Ureter (tissue), 1 donor: Measurements from ENCODE around the gene P4HA2. TPM values are rescaled to one million over a fixed set of nuclear protein-coding genes. Genes with fewer than 3 reads are reported as not detected.

Experiments
- DNase-seq: peaks from one replicate; pipeline ENCODE4 v3.0.0-alpha.2; 2020; ENCODE audit warnings: low spot score
- total RNA-seq: library from RNA; stranded (reverse); gene quantifications from one replicate; pipeline ENCODE4 v1.2.4, GENCODE V29; 2023
- donor health status: DM: yes; HTN: yes; CAD: no.

P4HA2 gene
- total RNA-seq, 1 donor from 2014 or later, result 39.7 TPM

DNA sequence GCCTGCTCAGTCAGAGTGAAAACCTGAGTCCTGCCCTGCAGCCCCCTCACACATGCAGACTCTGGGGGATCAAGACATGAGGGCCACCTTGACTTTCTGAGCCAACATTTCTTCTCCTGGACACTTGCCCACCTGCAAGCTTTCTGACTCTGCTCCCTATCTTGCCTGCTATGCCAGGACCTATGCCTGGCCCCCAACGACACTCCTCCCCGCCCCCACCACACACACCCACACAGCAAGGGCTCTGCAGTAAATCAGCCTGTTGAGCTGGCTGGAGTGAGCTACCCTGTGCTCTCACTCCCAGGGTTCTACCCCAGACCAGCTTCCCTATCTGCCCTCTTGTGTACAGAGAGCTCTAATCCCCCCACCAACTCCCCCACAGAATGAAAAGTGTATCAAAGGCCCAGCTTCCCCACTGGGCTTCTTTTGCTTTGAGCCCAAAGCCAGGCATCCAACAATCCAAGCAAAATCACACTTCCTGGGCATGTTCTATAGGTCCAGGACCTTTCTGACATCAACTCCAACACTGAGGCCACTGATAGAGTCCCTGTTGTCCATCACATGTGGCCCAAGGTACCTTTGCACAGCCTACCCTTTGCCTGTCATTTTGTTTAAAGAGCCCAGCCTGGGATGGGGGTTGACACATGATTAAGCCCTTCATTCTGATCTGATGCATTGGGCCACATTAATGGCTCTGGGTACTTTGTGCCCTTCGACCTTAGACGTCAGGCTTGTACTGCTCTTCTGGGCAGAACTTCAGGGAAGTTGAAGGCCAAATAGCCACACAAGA is 37.1 kb upstream of the P4HA2 start:
- peak; percentile 44 for DNase-seq

DNA sequence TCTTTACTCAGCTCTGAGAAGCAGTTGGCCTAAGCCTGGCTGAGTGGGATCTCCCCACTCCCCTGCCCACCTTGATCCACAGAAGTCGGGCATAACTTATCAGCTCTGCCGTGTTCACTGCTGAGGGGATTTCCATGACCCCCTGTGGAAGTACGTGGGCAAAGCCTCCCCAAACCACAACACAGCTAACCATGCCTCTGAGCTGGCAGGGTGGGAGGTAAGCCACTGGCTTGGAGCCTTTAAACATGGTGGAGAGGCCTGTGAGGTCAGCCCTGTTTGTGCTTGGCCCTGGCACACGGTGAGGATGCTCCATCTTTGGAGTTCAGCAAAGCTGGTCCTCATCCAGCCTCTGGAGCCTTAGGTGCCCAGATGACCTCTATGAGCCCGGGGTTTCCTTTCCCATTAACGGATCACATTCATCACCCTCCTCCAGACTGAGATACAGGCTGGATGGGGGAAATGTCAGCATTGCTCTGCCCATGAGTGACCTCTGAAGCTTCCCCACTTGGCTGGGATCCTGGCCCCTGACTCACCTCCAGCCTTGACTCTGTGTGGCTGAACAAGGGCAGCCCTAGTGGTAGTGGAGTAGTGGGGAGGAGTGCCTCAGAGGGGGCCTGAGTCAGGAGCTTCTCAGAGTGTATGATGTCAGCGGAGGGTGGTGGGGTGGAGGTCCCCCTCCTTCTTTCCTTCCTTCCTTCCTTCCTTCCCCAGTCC is 36.1 kb upstream of the P4HA2 start:
- DNase-seq, result peak; percentile 64

DNA sequence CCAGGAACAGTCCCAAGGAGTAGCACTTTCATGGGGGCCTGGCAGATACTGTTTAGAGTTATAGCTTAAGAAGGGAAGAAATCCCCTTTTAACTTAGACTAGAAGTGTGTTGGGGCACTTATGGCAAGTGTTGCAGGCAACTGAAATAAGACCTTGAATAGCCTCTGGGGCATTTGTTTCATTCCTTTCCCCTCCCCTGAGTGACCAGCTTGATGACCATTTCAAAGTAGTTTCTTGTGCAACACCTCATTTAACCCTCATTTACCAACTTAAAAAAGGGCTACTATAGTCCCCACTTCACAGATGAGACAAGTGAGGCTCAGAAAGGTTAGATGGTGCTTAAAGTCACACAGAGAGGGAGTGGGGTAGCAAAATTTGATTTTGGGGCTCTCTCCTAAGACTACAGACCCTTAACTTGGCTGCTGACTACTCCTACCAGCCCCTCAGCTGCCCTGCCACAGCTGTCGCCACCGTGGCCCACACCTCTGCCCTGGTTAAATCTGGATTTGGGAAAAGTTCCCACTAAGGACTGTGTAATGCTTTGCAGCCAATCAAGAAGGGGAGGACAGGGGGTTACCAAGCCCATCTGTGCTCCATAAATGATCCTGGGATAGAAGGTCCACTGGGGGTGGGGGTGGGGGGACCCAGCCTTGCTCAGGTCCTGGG is 35.4 kb upstream of the P4HA2 start:
- no peak for DNase-seq

DNA sequence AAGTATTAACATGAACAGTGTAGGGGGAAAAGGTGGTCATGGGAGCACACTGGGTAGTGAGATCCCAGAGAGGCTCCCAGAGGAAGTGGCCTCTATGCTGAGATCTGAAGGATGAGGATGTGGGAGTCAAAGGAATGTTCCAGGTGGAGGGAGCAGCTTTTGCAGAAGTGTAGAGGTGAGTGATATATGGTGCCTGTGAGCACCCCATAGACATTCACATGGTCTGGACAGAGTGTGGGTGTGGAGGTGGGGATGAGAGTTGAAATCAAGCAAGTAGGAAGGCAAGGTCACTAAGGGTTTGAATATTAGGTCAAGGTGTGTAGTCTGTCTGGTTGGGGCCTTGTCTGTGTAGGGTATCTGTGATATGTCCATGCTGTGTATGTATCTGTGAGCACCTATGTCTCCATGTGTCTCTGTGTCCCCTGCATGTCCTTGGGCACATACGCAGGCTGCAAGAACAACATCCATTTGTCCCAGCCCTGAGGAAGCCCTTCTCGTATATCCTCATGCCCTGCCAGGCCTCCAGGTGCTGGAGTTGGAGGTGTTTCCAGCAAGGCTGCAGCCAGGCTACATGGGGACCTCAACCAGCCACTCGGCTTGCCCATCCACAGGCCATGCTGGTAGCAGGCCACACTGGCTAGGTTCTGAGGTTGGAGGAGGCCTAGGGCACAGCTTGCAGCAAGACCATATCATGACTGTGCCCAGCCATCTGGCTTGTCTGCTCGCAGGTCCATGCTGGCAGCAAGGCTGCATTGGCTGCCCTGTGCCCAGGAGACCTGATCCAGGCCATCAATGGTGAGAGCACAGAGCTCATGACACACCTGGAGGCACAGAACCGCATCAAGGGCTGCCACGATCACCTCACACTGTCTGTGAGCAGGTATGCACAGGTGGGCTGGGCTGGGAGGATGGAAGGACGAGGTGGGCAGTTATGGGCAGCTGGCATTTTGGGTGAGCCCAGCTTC is 34.5 kb upstream of the P4HA2 start:
- DNase-seq, result peak; percentile 42

DNA sequence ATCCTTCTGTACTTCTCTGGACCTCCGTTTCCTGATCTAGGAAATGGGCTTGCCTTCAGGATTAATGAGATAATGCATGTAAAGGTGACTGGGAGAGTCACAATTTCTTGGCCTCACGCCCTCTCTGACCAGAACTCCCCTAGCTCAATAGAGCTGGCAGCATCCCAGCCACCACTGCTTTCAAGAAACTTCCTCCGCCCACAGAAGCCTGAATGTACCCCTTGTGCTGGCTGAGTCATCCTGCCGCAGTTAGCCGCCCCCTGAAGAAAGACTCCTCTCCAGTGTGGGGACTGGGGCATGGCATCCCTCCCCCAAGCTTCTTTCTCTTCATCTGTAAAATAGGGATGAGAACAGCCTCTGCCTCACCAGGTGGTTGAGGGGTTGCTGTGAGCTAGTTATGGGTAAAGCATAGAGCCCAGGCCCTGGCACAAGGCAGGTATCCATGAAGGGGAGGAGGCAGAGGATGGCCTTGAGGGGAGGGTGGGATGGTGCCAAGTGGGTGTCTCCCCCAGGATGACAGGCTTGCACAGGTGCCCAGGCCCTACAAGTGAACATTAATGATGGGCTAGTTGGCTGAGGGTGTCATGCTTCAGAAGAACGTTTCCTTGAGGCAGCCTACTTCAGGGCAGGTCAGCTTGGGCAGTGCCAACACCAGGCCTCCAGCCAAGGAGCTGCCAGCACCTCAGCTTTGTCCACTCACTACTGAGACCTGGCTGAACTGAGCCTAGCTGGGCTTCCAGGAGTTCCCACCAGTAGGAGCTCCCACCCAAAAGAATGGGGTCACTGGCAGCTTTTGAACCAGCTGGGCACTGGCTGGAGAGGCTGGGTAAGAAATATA is 33.3 kb upstream of the P4HA2 start:
- DNase-seq, result peak; percentile 59

DNA sequence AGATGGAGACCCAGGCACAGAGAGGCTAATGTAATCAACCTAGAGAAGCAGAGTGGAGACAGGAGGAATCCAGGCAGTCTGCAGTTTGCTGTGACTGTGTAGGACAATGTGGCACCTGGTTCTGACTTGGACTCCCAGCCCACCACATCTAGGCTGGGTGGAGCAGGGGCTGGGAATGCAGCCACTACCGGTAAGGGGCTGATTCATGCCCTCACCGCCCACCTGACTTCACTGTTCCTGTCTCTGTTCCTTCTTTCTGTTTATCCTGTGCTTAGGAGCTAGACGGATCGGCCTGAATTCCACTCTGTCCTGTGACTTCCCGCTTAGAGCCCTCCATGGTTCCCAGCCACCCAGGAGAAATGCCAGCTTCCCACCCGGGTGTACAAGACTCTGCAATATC is 32.4 kb upstream of the P4HA2 start:
- peak; percentile 43 for DNase-seq

DNA sequence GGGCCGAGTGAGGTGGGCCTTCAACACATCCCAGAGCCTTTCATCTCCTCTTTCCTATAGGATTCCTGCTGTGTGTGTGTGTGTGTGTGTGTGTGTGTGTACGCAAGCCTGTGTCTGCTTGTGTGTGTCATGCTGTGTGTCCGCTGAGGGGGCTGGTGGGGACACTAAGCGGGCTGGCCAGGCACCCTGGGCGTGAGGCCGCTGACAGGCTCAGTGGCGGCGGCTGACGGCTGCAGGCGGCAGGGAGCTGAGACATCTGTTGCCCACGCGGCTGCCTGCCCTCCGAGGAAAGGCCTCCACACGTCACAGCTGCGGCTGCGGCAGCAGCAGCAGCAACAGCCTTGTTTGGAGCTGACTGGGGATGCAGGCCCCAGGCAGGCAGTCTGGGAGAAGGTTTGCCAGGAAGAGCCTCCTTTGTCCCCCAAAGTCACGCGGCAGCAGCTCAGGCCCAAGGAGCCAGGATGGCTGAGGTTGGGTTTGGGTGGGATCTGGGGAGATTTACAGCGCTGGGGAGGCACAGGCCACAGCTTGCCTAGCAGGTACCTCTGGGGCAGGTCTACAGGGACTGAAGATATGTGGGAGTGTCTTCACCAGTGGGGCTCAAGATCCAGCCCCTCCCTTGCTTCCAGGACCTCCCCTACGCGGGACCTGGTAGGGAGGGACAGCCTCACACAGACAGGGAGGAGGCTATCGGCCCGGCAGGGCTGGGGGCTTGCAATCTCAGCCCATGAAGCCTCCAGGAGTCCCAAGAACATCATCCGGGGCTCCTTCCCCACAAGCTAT is 31.6 kb upstream of the P4HA2 start:
- peak; percentile 75 for DNase-seq

DNA sequence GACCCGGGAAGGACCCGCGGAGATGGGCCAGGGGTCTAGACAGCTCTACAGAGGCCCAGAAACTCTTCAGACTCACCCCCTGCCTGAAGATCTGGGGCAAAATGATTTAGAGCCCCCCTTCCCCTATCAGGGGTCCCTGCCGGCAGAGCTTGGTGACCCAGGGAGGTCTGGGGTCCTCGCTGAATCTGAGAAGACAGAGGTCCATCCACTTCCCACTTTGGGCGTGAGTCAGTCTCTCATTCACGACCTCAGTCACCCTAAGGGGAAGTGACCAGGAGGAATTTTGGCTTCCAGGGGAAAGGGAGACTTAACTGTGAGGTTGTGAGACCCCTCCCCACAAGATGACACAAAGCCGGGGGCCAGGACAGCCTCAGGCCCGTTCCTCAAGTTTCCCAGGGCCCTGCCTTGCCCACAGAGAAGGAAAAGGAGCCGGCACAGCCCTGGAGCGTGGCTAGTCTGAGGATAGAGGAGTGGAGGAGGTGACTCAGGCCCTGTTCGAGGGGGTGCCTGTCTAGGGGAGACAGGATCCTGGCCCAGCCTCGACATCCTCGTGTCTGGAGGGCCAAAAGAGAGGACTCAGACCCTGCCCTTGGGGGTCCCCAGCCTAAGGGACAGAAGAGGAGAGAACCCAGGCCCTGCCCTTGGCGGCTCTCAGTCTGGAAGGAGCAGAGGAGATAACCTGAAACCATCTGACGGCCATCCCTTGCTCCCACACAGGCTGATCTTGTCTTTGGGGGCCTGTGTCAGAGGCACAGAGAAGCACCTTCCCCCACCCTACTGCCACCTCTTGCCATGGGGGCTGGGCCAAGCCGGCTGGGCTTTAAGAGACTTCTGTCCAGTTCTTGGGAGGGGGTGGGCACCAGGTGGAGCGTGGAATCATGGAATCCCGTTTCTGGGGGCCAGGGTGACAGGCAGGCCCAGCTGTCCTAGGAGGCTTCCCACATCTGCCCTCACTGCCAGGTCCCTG is 30.7 kb upstream of the P4HA2 start:
- DNase-seq, result peak; percentile 60

DNA sequence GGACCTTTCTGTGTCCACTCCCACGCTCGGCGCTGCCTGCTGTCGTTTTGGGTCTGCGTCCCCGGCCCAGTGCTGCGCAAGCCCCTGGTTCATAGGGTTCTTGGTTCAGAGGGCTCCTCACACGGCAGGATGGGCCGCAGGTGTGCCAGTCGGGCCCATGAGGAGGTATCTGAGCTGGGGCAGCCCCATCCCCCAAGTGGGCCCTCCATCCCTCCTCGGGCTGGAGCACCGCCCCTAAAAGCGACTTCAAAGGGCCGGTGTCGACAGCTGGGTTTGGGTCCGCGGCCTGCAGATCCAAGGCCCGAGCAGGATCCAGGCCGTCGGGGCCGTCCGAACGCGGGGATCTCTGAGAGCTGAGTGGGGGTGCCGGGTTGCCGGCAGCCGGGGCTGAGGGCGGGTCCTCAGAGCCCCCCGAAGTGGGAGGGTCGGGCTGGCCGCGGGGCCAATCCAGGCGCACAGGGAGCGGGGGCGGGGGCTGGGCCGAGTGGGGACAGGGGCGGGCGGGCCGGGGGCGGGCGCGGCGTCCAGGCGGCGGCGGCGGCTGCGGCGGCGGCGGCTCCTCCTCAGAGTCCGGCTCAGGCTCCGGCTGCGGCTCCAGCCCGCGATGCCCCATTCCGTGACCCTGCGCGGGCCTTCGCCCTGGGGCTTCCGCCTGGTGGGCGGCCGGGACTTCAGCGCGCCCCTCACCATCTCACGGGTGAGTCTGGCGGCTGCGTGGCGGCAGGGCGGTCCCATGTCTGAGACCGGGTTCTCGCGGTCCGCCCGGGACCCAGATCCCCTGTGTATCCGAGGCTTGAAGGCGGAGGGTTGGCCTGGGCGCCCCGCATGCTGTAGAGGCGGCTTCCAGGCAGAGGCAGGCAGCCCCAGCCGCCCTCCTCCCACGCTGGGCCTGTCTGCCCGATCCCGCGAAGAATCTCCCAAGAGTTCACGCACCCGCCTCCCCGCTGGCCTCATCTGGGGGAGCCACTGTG is 29.8 kb upstream of the P4HA2 start, which contains the start of gene PDLIM4:
Gene PDLIM4 (plus strand): TSS at position 566 of the 971 bp plus-strand sequence. CDS start 39 bp downstream, at position 605.
- peak; percentile 66 for DNase-seq

DNA sequence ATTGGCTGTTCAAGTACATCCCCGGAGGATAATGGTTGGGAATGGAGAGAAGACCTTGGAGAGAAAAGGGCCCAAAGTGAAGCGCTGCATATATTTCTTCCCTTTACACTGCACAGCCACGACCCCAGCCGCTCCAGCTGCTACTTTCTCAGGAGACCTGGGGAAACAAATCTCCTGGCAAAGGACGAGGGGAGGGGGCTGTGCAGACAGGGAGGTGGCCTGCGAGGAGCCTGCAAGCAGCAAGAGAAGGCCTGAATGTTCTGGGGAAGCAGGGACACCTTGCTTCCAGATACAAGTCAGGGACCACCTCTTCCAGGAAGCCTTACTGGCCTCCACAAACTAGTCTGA is 29.1 kb upstream of the P4HA2 start:
- no peak for DNase-seq

DNA sequence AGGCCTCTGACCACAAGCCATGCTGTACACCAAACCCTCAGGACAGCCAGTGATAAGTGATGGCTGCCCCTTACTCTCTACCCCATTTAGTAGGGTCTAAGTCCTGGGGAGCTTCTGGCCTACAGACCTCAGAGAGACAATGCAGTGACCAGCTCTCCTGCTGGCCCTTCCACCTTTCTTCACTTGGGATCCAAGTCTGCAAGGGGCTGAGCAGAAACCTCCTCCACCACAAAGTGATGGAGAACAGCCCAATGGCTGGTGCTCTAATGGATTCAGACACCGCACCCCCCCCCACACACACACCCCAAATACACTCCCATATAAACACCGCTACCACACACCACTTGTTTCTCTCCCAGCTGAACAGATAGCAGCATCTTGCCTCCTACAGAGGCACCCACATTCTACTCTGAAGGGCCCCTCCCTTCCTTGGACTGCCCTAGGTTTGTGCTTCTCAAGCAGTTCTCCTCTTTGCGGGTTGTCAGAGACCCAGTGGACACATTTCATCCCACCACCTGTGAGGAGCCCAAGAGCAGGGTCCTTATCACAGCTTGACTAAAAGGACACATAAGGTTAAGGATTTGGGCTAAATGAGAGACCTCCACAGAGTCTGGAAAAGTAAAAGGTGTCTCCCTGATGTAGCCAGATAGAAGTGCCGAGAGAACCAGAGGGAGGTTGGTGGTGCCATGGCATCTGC is 28.6 kb upstream of the P4HA2 start:
- peak; percentile 20 for DNase-seq

DNA sequence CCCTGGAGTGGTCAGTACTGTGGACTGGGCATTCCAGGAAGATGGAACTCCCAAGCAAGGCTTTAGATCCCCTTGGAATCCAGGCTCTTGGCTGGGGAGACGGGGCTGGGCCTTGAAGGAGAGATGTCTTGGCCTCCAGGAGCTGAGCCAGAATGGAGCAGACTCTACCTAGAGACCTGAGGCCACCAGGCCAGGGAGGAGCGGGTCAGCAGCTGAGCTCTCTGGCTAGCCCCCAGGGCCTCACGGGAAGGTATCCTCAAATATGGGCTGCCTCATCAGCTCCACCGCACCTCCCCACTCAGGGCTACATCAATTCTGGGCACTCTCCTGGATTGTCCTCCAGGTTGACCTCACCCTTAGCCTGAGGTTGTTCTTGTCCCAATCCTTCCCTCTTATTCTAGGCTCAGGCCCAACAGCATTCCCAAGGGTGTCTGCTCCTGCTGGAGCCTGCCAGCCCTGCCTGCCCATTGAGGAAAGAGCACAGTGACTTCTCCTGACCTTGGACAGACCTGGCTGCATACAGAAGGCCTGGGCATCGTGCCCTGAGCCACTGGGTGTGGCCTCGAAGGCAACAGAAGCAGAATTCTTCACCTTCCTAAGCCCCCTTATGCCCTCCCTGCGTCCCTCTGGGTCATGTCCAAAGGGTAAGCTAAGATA is 26.8 kb upstream of the P4HA2 start:
- peak; percentile 44 for DNase-seq

DNA sequence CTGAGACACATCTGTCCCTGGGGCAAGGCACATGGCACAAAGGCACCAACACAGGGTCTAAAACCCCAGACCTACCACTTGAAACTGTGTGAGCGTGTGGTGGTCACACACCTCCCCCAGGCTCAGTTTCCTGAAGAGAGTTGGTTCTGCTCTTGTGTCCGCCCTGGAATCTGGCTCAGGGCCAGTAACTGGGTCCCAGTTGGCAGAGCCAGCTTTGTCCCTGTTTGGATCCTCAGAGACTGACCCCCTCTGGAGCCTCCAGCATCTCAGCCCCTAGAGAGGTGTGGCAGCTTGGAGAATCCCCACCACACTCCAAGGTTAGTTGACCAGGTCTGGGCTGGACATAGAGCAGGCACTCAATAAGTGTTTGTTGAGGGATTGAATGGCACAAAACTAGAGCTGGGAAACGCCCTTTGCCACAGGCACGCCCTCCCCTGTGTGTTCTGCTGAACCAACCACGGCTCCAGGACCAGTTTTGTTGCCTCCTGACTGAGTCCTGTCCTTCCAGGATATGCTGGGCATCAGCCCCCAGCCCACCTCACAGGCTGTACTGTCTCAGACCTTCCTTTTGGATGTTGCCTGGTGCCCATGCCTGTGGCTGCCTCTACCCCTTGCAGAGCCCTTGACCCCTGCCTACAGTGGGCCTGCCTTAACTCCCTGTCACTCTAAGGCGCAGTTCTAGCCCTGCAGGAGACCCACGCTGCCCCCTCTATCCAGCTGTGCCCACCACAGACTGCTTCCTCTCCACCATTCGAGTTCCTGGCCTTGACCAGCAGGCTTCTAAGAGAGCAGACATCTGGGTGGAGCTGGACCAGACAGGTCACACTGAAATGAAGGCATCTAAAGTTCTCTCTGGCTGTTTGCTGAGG is 26.0 kb upstream of the P4HA2 start:
- DNase-seq, result peak; percentile 38

DNA sequence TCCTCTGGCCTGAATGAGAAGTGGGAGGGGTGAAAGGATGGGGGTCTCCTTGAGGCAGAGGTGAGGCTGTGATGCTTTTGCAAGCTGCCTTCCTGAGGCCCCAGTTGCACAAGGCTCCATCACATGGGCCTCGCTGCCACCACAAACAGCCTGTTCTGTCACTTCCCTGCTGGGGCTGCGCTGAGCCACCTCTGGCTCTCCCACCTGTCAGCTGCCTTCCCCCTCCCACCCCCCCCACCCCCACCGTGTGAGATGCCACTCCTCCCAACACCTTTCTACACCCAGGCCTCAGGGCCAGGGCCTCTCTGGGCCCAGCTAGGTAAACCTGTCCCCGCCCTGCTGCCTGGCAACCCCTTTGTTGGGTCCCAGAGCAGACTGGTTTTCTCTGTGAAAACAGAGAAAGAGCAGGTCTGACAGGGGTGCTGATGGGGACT is 25.4 kb upstream of the P4HA2 start:
- peak; percentile 42 for DNase-seq

DNA sequence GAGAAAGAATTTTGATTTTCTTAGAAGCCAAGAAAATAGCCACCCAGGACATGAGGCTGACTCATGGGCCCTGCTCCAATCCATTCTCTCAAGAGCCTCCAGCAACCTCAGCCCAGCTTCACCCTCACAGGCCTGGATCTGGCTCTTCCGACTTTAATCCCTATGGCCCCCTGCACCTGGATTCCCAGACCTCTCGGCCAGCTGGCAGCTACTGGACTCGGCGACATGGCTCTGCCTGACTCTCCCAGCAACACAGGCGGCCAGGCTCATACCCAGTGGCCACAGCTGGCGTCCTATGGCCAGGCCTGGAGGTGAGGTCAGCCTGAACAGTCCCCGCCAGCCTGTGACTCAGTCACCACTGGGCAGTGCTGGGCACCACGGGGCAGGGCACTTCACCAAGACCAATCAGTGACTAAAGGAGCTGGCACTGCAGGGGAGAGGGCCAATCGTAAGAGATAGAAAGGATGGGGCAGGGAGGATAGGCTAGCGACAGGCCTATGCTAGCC is 23.6 kb upstream of the P4HA2 start:
- peak; percentile 38 for DNase-seq
